GM18511 (cell line): ENCODE data around the gene YPEL2.
"Not testable (repeated sequence)": the region's sequence is repeated elsewhere in the genome, so short reads cannot be mapped to it uniquely, and the experiment has no call there.

ENCODE experiments used
- ATAC-seq: cut with Tn5 transposase; IDR thresholded peaks from one replicate; pipeline ENCODE4 v1.9.1; 2021; ENCODE audit warnings: mild to moderate bottlenecking, moderate library complexity; ENCODE audit not compliant: unreplicated experiment

The YPEL2 gene

GRCh38 chr17:59402760-59403159 lies 71.3 kb downstream of the YPEL2 start:
- no peak for ATAC-seq

- ATAC-seq: no peak
Observed at GRCh38 chr17:59404471-59404870, 73.0 kb downstream of the YPEL2 start.

GRCh38 chr17:59405944-59406705 lies 74.7 kb downstream of the YPEL2 start:
- no peak for ATAC-seq

GRCh38 chr17:59406808-59407381 lies 75.4 kb downstream of the YPEL2 start:
- no peak for ATAC-seq

GRCh38 chr17:59409336-59410048 lies 78.0 kb downstream of the YPEL2 start:
- ATAC-seq: no peak

GRCh38 chr17:59410049-59410437 lies 78.6 kb downstream of the YPEL2 start:
- no peak for ATAC-seq

GRCh38 chr17:59412431-59412830 lies 81.0 kb downstream of the YPEL2 start:
- not testable (repeated sequence) for ATAC-seq

GRCh38 chr17:59413014-59413766 lies 81.7 kb downstream of the YPEL2 start:
- ATAC-seq: no peak

GRCh38 chr17:59415397-59415796 lies 83.9 kb downstream of the YPEL2 start:
- ATAC-seq: no peak

- ATAC-seq: no peak
Observed at GRCh38 chr17:59416184-59416583, 84.7 kb downstream of the YPEL2 start.

- no peak for ATAC-seq
Observed at GRCh38 chr17:59417452-59417851, 86.0 kb downstream of the YPEL2 start.

GRCh38 chr17:59418732-59419166 lies 87.3 kb downstream of the YPEL2 start:
- no peak for ATAC-seq

- no peak for ATAC-seq
Observed at GRCh38 chr17:59420901-59421300, 89.4 kb downstream of the YPEL2 start.

- ATAC-seq: no peak
Observed at GRCh38 chr17:59421722-59422121, 90.3 kb downstream of the YPEL2 start.

- no peak for ATAC-seq
Observed at GRCh38 chr17:59423137-59423724, 91.8 kb downstream of the YPEL2 start.

GRCh38 chr17:59423903-59424302 lies 92.4 kb downstream of the YPEL2 start:
- ATAC-seq: no peak

GRCh38 chr17:59424331-59424730 lies 92.9 kb downstream of the YPEL2 start:
- no peak for ATAC-seq

- no peak for ATAC-seq
Observed at GRCh38 chr17:59425085-59425931, 93.9 kb downstream of the YPEL2 start.

GRCh38 chr17:59426031-59426430 lies 94.6 kb downstream of the YPEL2 start:
- ATAC-seq: no peak

- ATAC-seq: no peak
Observed at GRCh38 chr17:59427425-59427921, 96.0 kb downstream of the YPEL2 start.
